Fibroblast of pulmonary artery (primary cell): ENCODE results near the gene PRSS8.

Experiments
- DNase-seq: peaks from one replicate; pipeline ENCODE4 v3.0.0-alpha.2; 2010; ENCODE audit warnings: low read depth
- H3K4me3 ChIP-seq: replicated peaks from 2 replicates; pipeline ENCODE4 v1.5.1; 2011; ENCODE audit warnings: low read depth, mild to moderate bottlenecking, control low read depth, low read length, moderate library complexity
- CTCF ChIP-seq: IDR thresholded peaks from 2 replicates; pipeline ENCODE4 v1.5.1; 2011; ENCODE audit warnings: mild to moderate bottlenecking, control low read depth, low read length, inconsistent platforms; ENCODE audit errors: missing control alignments

Gene PRSS8

DNA sequence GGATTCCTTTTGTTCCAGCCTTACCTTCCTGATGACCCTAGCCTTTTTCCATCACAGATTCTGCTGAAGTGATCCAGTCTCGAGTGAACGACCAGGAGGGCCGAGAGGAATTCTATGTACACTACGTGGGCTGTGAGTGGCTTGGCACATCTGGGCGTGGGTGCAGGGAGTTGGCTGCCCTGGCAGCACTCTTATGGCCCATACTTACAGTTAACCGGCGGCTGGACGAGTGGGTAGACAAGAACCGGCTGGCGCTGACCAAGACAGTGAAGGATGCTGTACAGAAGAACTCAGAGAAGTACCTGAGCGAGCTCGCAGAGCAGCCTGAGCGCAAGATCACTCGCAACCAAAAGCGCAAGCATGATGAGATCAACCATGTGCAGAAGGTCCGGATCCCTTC is 15.4 kb downstream of the PRSS8 start:
- H3K4me3 ChIP-seq, result no peak overlapping the region
- no peak for TF ChIP-seq CTCF
- DNase-seq, result no peak

DNA sequence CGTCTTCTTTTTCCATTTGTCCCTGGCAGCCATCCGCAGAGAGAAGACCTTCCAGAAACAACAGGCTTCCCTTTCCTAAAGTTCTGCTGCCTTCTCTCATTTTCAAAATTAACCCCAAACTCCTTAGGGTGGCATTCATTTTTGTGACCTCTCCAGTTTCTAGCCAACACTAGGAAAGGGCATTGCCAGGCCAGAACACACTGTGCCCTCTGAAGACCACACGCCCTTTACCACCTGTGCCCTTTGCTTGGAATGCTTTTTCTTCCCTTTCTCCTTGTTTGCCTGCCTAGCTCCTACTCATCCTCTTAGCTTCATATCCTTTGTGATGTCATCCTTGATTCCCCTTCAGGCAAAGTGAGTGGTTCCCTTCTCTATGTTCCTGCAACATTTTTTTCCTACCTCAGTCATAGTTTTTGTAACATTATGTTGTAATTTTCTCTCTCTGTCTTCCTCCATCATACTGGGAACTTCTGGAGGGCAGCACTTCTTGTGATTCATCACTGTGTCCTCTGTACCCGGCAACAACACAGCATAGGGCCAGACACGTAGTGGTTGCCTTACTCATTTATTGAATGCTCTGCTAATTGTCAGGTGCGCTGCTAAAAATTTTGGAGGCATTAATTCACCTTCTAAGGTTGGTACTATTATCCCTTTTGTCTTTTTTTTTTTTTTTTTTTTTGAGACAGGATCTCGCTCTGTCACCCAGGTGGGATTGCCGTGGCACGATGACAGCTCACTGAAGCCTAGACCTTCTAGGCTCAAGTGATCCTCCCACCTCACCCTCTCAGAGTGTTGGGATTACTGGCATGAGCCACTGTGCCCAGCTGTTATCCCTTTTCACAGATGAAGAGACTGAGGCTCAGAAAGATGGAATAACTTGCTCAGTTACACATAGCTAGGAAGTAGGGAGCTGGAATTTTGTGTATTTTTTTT is 17.0 kb downstream of the PRSS8 start:
- peak overlapping the region; percentile 69 for H3K4me3 ChIP-seq
- peak; percentile 71 for DNase-seq
- TF ChIP-seq CTCF, result no peak

DNA sequence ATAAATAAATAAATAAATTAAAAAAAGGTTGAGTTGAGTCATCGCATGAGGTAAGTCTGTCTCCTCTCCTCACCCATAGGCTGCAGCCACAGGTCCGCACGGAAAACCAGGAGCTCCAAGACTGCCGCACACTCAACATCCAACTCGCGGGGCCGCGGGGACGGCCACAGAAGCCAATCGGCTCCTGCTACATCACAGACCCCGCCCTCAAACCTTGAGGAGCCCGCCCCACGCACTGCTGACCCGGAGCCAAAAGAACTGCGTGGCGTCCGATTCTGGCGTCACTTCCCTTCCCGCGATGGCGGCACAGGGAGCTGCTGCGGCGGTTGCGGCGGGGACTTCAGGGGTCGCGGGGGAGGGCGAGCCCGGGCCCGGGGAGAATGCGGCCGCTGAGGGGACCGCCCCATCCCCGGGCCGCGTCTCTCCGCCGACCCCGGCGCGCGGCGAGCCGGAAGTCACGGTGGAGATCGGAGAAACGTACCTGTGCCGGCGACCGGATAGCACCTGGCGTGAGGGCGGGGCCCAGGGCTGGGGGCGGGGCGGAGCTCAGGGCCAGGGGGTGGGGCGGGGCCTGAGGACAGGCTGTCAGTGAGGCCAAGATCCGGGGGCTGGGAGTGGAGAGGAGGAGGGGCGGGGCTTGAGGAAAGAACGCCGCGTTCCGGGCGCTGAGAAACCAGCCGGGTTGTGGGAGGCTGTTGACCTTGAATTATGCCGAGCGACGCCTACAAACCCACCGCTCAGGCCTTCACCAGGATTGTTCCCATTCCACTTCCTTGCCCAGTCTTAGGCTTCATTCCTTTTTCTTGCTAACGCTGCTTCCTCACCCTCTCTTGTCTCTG is 17.9 kb downstream of the PRSS8 start, which contains the start of gene KAT8:
KAT8 (plus strand) TSS at position 281 of the 839 bp plus-strand sequence; CDS start at position 299, 18 bp downstream.
- peak within 1 kb of the TSS; percentile 69 for H3K4me3 ChIP-seq
- TF ChIP-seq CTCF, result no peak
- DNase-seq, result peak; percentile 99

- DNase-seq, result no peak
- no peak overlapping the region for H3K4me3 ChIP-seq
Measured at GRCh38 chr16:31114468-31114867, 21.1 kb downstream of the PRSS8 start.

DNA sequence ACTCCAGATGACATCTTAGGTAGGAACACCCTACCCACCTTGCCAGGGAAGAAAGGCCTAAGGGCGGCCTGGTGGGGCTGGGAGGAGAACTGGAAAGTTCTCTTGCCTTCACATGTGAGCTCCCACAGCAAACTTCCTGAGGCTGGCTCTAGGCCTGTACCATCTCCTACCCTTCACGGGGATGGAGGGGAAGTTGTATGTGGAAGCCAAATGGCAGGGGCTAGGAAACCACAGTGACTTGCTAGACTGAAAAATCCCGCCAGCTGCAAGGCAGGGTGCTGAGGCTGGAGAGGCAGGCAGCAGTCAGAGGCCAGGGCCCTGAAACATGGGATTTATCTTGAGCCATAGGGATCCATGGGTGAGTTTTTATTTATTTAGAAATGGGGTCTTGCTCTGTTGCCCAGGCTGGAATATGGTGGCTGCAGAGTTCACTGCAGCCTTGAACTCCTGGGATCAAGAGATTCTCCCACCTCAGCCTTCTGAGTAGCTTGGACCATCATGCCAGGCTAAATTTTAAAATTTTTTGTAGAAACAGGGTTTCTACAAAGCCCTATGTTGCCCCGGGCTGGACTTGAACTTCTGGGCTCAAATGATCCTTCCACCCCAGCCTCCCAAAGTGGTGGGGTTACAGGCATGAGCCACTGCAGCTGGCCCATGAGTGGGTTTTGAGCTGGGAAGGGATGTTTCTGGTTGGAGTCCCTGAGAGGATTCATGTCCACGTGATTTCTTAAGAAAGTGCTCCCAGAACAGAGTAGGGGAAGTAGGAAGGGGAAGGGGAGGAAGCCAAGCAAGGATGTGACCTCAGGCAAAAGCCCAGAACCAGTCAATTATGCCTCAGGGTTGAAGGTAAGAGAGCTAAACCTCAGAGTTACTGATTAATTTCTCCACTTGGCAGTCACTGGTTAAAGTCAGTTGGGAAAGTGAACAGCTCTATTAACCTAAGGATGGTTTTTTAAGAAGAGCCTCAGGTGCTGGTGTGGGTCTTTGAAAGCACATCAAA is 22.1 kb downstream of the PRSS8 start:
- no peak overlapping the region for H3K4me3 ChIP-seq
- no peak for TF ChIP-seq CTCF
- DNase-seq, result no peak

More at GRCh38 chr16:31114468-31114867, 21.1 kb downstream of the PRSS8 start:
- TF ChIP-seq CTCF, result no peak

- DNase-seq, result no peak
- TF ChIP-seq CTCF, result no peak
- H3K4me3 ChIP-seq, result no peak overlapping the region
Measured at GRCh38 chr16:31112711-31113110, 22.8 kb downstream of the PRSS8 start.
